Activated T-cell treated with anti-CD3 and anti-CD28 coated beads for 24 hours (primary cell): ENCODE data around the gene MPHOSPH9.

Experiments
- DNase-seq: peaks from one replicate; pipeline ENCODE4 v3.0.0-alpha.2; 2020; ENCODE audit warnings: low read depth

Gene MPHOSPH9

GRCh38 chr12:123122626-123123025 is 110.3 kb downstream of the MPHOSPH9 start:
- DNase-seq = no peak

- no peak for DNase-seq
Measured at GRCh38 chr12:123121670-123122069, 111.3 kb downstream of the MPHOSPH9 start.

- DNase-seq = no peak
Measured at GRCh38 chr12:123120452-123121166, 112.3 kb downstream of the MPHOSPH9 start.

- peak; percentile 31 for DNase-seq
Measured at GRCh38 chr12:123119808-123120207, 113.1 kb downstream of the MPHOSPH9 start.

- DNase-seq = no peak
Measured at GRCh38 chr12:123118497-123118896, 114.4 kb downstream of the MPHOSPH9 start.

- DNase-seq = no peak
Measured at GRCh38 chr12:123115409-123116121, 117.4 kb downstream of the MPHOSPH9 start.

GRCh38 chr12:123114304-123115083 is 118.4 kb downstream of the MPHOSPH9 start:
- DNase-seq = no peak

GRCh38 chr12:123113026-123113425 is 119.9 kb downstream of the MPHOSPH9 start:
- no peak for DNase-seq

GRCh38 chr12:123111498-123112165 is 121.3 kb downstream of the MPHOSPH9 start:
- no peak for DNase-seq

- no peak for DNase-seq
Measured at GRCh38 chr12:123109319-123109772, 123.6 kb downstream of the MPHOSPH9 start.

- DNase-seq = no peak
Measured at GRCh38 chr12:123108682-123109066, 124.3 kb downstream of the MPHOSPH9 start.

GRCh38 chr12:123107926-123108681 is 124.8 kb downstream of the MPHOSPH9 start:
- DNase-seq = no peak

GRCh38 chr12:123106640-123107359 is 126.1 kb downstream of the MPHOSPH9 start:
- peak; percentile 40 for DNase-seq

GRCh38 chr12:123105211-123105826 is 127.6 kb downstream of the MPHOSPH9 start:
- DNase-seq = no peak

- no peak for DNase-seq
Measured at GRCh38 chr12:123104809-123105208, 128.1 kb downstream of the MPHOSPH9 start.
